Osteoblast (primary cell): ENCODE results near the gene SLC25A26. TPM values are rescaled to one million over a fixed set of nuclear protein-coding genes. Genes with fewer than 3 reads are reported as not detected.

Experiments used
- DNase-seq: peaks from one replicate; pipeline ENCODE4 v3.0.0; 2011; ENCODE audit warnings: low spot score, mixed read lengths; ENCODE audit not compliant: insufficient read length; ENCODE audit errors: missing footprints
- H2AFZ ChIP-seq: 2 replicates; pipeline ENCODE4 v1.6.0; 2011; ENCODE audit warnings: mild to moderate bottlenecking, low read length
- H3K27ac ChIP-seq: 2 replicates; pipeline ENCODE4 v1.5.1; 2011; ENCODE audit warnings: mild to moderate bottlenecking, low read depth, low read length, moderate library complexity
- H3K27me3 ChIP-seq: 2 replicates; pipeline ENCODE4 v1.6.0; 2012; ENCODE audit warnings: mild to moderate bottlenecking, control low read depth, inconsistent platforms, low read length, moderate library complexity; ENCODE audit not compliant: insufficient read depth
- H3K36me3 ChIP-seq: 2 replicates; pipeline ENCODE4 v1.5.1; 2011; ENCODE audit warnings: mild to moderate bottlenecking, low read length, control low read depth, moderate library complexity; ENCODE audit not compliant: insufficient read depth
- H3K4me1 ChIP-seq: 2 replicates; pipeline ENCODE4 v1.5.1; 2011; ENCODE audit warnings: mild to moderate bottlenecking, low read length, control low read depth, moderate library complexity; ENCODE audit not compliant: insufficient read depth
- H3K4me2 ChIP-seq: 2 replicates; pipeline ENCODE4 v1.6.0; 2011; ENCODE audit warnings: mild to moderate bottlenecking, low read length; ENCODE audit not compliant: insufficient read depth
- H3K4me3 ChIP-seq: fragments of 200-600 bp; sonication (generic); 3 replicates; pipeline ENCODE4 v1.5.1; 2012; ENCODE audit warnings: mild to moderate bottlenecking, low read length, inconsistent platforms; ENCODE audit not compliant: insufficient read depth
- H3K79me2 ChIP-seq: 2 replicates; pipeline ENCODE4 v1.6.0; 2012; ENCODE audit warnings: mild to moderate bottlenecking, low read length, control low read depth, inconsistent platforms; ENCODE audit not compliant: insufficient read depth
- H3K9me3 ChIP-seq: 2 replicates; pipeline ENCODE4 v1.5.1; 2011; ENCODE audit warnings: low read depth, low read length, control low read depth
- H4K20me1 ChIP-seq: 2 replicates; pipeline ENCODE4 v1.6.0; 2012; ENCODE audit warnings: mild to moderate bottlenecking, low read length, control low read depth; ENCODE audit not compliant: insufficient read depth
- total RNA-seq: library from RNA; depleted of rRNA; stranded (reverse); fragments of >200 nt; gene quantifications from 2 replicates; pipeline ENCODE4 v1.2.3, GENCODE V29; 2012
- TF ChIP-seq, protein P1 (sequence below): IDR thresholded peaks from 2 replicates; pipeline ENCODE4 v1.5.1; 2011; ENCODE audit warnings: mild to moderate bottlenecking, low read depth, low read length, moderate library complexity; ENCODE audit errors: extremely low read depth

Gene SLC25A26
- total RNA-seq, 1 donor: 26.1 TPM

- Histone ChIP-seq H4K20me1 (no peaks in the 10 kb centered on the region), H3K4me1 (peaks cover 17% of the 10 kb centered on the region), H2AFZ (no peak overlapping the region), H3K9me3 (no peaks in the 10 kb centered on the region), H3K79me2 (no peaks in the 10 kb centered on the region), H3K27me3 (no peaks in the 10 kb centered on the region), H3K27ac (no peak overlapping the region), H3K4me2 (no peak overlapping the region), H3K4me3 (no peak overlapping the region), H3K36me3 (no peaks in the 10 kb centered on the region)
- DNase-seq: no peak
- TF ChIP-seq, protein P1, sequence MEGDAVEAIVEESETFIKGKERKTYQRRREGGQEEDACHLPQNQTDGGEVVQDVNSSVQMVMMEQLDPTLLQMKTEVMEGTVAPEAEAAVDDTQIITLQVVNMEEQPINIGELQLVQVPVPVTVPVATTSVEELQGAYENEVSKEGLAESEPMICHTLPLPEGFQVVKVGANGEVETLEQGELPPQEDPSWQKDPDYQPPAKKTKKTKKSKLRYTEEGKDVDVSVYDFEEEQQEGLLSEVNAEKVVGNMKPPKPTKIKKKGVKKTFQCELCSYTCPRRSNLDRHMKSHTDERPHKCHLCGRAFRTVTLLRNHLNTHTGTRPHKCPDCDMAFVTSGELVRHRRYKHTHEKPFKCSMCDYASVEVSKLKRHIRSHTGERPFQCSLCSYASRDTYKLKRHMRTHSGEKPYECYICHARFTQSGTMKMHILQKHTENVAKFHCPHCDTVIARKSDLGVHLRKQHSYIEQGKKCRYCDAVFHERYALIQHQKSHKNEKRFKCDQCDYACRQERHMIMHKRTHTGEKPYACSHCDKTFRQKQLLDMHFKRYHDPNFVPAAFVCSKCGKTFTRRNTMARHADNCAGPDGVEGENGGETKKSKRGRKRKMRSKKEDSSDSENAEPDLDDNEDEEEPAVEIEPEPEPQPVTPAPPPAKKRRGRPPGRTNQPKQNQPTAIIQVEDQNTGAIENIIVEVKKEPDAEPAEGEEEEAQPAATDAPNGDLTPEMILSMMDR: no peak
Observed at GRCh38 chr3:66261355-66261754, 40.6 kb downstream of the SLC25A26 start.

GRCh38 chr3:66265649-66266048 is 44.8 kb downstream of the SLC25A26 start:
- no peak overlapping the region for H3K4me2 ChIP-seq
- no peaks in the 10 kb centered on the region for H4K20me1 ChIP-seq
- H3K4me1 ChIP-seq: peaks cover 6% of the 10 kb centered on the region
- no peak overlapping the region for H3K4me3 ChIP-seq
- H2AFZ ChIP-seq: no peak overlapping the region
- H3K79me2 ChIP-seq: no peaks in the 10 kb centered on the region
- no peak overlapping the region for H3K27ac ChIP-seq
- H3K36me3 ChIP-seq: no peaks in the 10 kb centered on the region
- H3K27me3 ChIP-seq: no peaks in the 10 kb centered on the region
- H3K9me3 ChIP-seq: no peaks in the 10 kb centered on the region
- TF ChIP-seq, protein P1: no peak
- DNase-seq: no peak

- DNase-seq: no peak
- TF ChIP-seq, protein P1: no peak
- Histone ChIP-seq H3K4me3 (no peak overlapping the region), H3K79me2 (no peaks in the 10 kb centered on the region), H3K27ac (no peak overlapping the region), H3K9me3 (no peaks in the 10 kb centered on the region), H3K4me1 (no peaks in the 10 kb centered on the region), H3K36me3 (no peaks in the 10 kb centered on the region), H2AFZ (no peak overlapping the region), H3K27me3 (no peaks in the 10 kb centered on the region), H4K20me1 (no peaks in the 10 kb centered on the region), H3K4me2 (no peak overlapping the region)
Observed at GRCh38 chr3:66266551-66266950, 45.8 kb downstream of the SLC25A26 start.

DNA sequence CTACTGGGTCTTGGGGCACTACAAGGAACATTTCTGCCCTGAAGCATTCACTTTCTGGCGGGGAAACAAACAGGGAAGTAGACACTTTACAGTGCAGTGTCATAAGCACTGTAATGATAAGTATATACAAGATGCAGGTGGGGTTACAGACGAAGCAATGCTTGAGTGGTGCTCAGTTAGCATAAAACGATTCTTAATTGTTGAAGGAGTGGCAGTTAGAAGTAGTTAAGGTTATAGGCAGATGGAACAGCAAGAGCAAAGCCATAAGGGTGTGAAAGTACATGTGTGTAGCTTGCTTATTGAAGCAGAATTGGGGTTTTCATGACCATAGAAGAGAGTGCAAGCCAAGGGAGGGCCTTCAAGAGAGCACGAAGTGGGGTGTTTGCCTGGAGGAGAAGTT is 46.2 kb downstream of the SLC25A26 start:
- no peak overlapping the region for H3K4me3 ChIP-seq
- H4K20me1 ChIP-seq: no peaks in the 10 kb centered on the region
- H3K27ac ChIP-seq: no peak overlapping the region
- DNase-seq: no peak
- H3K4me1 ChIP-seq: no peaks in the 10 kb centered on the region
- no peaks in the 10 kb centered on the region for H3K9me3 ChIP-seq
- H2AFZ ChIP-seq: no peak overlapping the region
- H3K79me2 ChIP-seq: no peaks in the 10 kb centered on the region
- TF ChIP-seq, protein P1: no peak
- no peaks in the 10 kb centered on the region for H3K27me3 ChIP-seq
- no peaks in the 10 kb centered on the region for H3K36me3 ChIP-seq
- no peak overlapping the region for H3K4me2 ChIP-seq
